Fibroblast of lung (primary cell): ENCODE results near the gene GPR25. TPM values are rescaled to one million over a fixed set of nuclear protein-coding genes. Genes with fewer than 3 reads are reported as not detected.

Experiments
- DNase-seq, 2 donors: peaks; one replicate each; pipeline versions ENCODE4 v3.0.0 to v3.0.0-alpha.2; 2010; ENCODE audit warnings: low read depth in 2 of 2
- H2AFZ ChIP-seq: 2 replicates; pipeline ENCODE4 v1.5.1; 2012; ENCODE audit warnings: low read length, control low read depth, inconsistent platforms
- H3K27ac ChIP-seq: 2 replicates; pipeline ENCODE4 v1.5.1; 2011; ENCODE audit warnings: low read length, control low read depth; ENCODE audit not compliant: insufficient read depth
- H3K27me3 ChIP-seq: 2 replicates; pipeline ENCODE4 v1.5.1; 2011; ENCODE audit warnings: mild to moderate bottlenecking, low read length; ENCODE audit not compliant: control insufficient read depth, insufficient read depth
- H3K36me3 ChIP-seq: 2 replicates; pipeline ENCODE4 v1.5.1; 2011; ENCODE audit warnings: low read length; ENCODE audit not compliant: control insufficient read depth, insufficient read depth
- H3K4me1 ChIP-seq: 2 replicates; pipeline ENCODE4 v1.5.1; 2011; ENCODE audit warnings: low read length; ENCODE audit not compliant: control insufficient read depth, insufficient read depth; ENCODE audit errors: extremely low read depth
- H3K4me2 ChIP-seq: 2 replicates; pipeline ENCODE4 v1.5.1; 2011; ENCODE audit warnings: low read length, control low read depth; ENCODE audit not compliant: insufficient read depth; ENCODE audit errors: extremely low read depth
- H3K4me3 ChIP-seq, 4 experiments: fragments of 200-600 bp in 1 of 4; sonication (generic) in 1 of 4; replicated peaks in 1 of 4; 2 replicates each; pipeline ENCODE4 v1.5.1; 2011 to 2016; ENCODE audit warnings: low read length in 4 of 4, low read depth in 3 of 4, mild to moderate bottlenecking in 3 of 4, control low read depth in 2 of 4, inconsistent platforms in 1 of 4, mixed read lengths in 1 of 4; ENCODE audit not compliant: insufficient read depth in 1 of 4; ENCODE audit errors: control extremely low read depth in 1 of 4
- H3K79me2 ChIP-seq: 2 replicates; pipeline ENCODE4 v1.5.1; 2012; ENCODE audit warnings: mild to moderate bottlenecking, low read length, inconsistent platforms; ENCODE audit not compliant: control insufficient read depth, insufficient read depth
- H3K9ac ChIP-seq: 2 replicates; pipeline ENCODE4 v1.5.1; 2011; ENCODE audit warnings: mild to moderate bottlenecking, low read length, control low read depth; ENCODE audit not compliant: insufficient read depth
- H3K9me3 ChIP-seq: 2 replicates; pipeline ENCODE4 v1.5.1; 2012; ENCODE audit warnings: low read depth, low read length; ENCODE audit not compliant: control insufficient read depth, insufficient read depth
- H4K20me1 ChIP-seq: 2 replicates; pipeline ENCODE4 v1.5.1; 2011; ENCODE audit warnings: low read length; ENCODE audit not compliant: control insufficient read depth, insufficient read depth; ENCODE audit errors: extremely low read depth
- CTCF ChIP-seq, 2 donors: IDR thresholded peaks in 1 of 2; conservative IDR thresholded peaks in 1 of 2; 1 replicate in 1 of 2; 2 replicates in 1 of 2; pipeline ENCODE4 v1.5.1; 2011 to 2012; ENCODE audit warnings: low read length in 2 of 2, control low read depth in 1 of 2, inconsistent platforms in 1 of 2, low read depth in 1 of 2, mild to moderate bottlenecking in 1 of 2
- EZH2 ChIP-seq: IDR thresholded peaks from 2 replicates; pipeline ENCODE4 v1.5.1; 2012; ENCODE audit warnings: low read length, control low read depth, mild to moderate bottlenecking; ENCODE audit errors: missing control alignments
- polyA plus RNA-seq, 2 donors: library from polyadenylated mRNA; depleted of rRNA in 1 of 2; stranded (reverse) in 1 of 2; unstranded in 1 of 2; fragments of >200 nt; gene quantifications; 2 replicates each; pipeline ENCODE4 v1.2.1, GENCODE V29; 2011 to 2012; ENCODE audit warnings: missing spikeins in 1 of 2
- total RNA-seq: library from RNA; depleted of rRNA; stranded (reverse); fragments of >200 nt; gene quantifications from 2 replicates; pipeline ENCODE4 v1.2.1, GENCODE V29; 2014

The GPR25 gene
- total and polyA plus RNA-seq, 2 donors (not counting 1 experiment from before 2014, with no cell fraction given), result not detected

DNA sequence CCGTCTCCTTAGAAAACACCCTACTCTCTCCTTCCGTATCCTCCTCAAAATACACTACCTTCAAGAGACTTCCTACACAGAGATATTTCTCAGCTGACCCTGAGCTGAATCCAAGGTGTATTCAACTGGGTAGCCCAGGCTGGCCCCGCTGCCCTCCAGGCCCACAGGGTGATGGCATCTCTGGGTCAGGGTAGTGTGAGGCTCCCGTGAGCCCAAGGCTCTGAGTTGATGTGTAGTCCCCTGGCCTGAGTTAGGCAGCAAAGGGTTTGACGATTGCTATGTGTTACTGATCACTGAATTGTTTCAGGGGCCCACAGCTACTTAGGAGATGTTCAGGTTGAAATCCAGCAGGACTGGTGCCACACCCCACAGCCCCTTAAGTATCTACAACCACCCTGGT, 28.6 kb downstream of the GPR25 start:
- Histone ChIP-seq H3K9me3 (no peaks in the 10 kb centered on the region), H3K27ac (no peak overlapping the region), H3K4me1 (no peaks in the 10 kb centered on the region)

DNA sequence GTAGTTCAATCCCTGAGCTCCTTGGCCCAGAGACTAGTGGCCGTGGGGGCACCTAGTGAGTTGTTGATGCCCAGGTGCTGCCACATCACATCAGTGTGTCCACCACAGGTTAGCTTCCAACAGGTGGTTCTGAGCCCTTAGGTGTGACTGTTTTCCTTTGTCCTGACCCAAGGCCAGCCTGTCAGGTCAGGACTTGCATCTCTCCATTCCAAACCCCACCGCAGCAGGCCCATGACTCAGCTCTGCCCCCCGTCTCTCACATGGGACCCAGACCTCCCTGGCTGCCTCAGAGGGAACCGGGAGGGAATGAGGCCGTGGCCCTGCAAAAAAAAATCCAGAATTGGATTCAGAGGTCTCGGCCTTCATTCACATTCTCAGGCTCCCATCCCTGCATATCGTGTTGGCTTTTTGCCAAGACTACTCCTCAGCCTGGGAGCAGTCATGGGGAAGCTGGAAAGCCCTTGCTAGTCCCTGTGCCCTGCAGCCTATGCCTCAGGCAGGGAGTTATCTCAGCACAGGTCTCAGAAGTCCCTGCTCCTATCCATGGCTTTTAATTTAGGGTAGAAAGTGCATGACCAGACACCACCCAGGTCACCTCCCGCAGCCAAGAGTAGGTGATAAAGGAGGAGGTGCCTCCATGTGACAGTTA, 29.1 kb downstream of the GPR25 start:
- Histone ChIP-seq H2AFZ (no peak overlapping the region), H3K4me2 (no peak overlapping the region), H3K4me3 (no peak overlapping the region), H3K4me1 (no peaks in the 10 kb centered on the region), H3K27me3 (peaks cover 5% of the 10 kb centered on the region), H3K27ac (no peak overlapping the region), H4K20me1 (no peaks in the 10 kb centered on the region), H3K79me2 (no peaks in the 10 kb centered on the region), H3K36me3 (no peaks in the 10 kb centered on the region), H3K9me3 (no peaks in the 10 kb centered on the region), H3K9ac (no peak overlapping the region)
- TF ChIP-seq EZH2 (no peak), CTCF (conservative IDR thresholded peaks at IDR 0.05 in 1 of 2, IDR thresholded peaks at IDR 0.05 in 1 of 2; ENCODE audit: low read depth in 1 of 2, low read length in 2 of 2) (no peak)
- DNase-seq, result no peak

More for the DNA sequence above, 28.6 kb downstream of the GPR25 start:
- no peak overlapping the region for H3K4me2 ChIP-seq
- no peaks in the 10 kb centered on the region for H3K79me2 ChIP-seq
- H3K36me3 ChIP-seq, result no peaks in the 10 kb centered on the region
- DNase-seq, result no peak
- no peak overlapping the region for H3K4me3 ChIP-seq
- no peaks in the 10 kb centered on the region for H4K20me1 ChIP-seq
- no peak overlapping the region for H3K9ac ChIP-seq
- no peak for TF ChIP-seq EZH2
- no peak for TF ChIP-seq CTCF (conservative IDR thresholded peaks at IDR 0.05 in 1 of 2, IDR thresholded peaks at IDR 0.05 in 1 of 2; ENCODE audit: low read depth in 1 of 2, low read length in 2 of 2)
- H3K27me3 ChIP-seq, result peaks cover 5% of the 10 kb centered on the region
- H2AFZ ChIP-seq, result no peak overlapping the region

DNA sequence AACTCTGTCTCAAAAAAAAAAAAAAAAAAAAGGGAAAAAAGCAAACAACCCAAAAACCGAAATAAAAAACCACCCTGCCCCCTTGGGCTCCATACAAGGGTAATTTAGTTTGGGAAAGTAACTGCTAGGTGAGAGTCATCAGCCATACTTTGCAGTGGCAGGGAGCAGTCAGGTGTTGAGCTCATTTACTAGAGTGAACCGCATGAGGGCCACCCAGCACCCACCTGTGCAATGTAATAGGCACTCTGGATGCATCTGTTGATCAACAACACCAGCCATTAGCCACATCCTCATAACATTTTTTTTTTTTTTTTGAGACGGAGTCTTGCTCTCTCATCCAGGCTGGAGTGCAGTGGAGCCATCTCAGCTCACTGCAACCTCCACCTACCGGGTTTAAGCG, 31.0 kb downstream of the GPR25 start:
- H3K4me3 ChIP-seq, result no peak overlapping the region
- no peaks in the 10 kb centered on the region for H3K79me2 ChIP-seq
- H3K36me3 ChIP-seq, result no peaks in the 10 kb centered on the region
- no peak overlapping the region for H3K9ac ChIP-seq
- no peak overlapping the region for H3K4me2 ChIP-seq
- H3K4me1 ChIP-seq, result no peaks in the 10 kb centered on the region
- DNase-seq, result no peak
- H3K9me3 ChIP-seq, result no peaks in the 10 kb centered on the region
- H3K27ac ChIP-seq, result no peak overlapping the region
- no peaks in the 10 kb centered on the region for H4K20me1 ChIP-seq
- H2AFZ ChIP-seq, result no peak overlapping the region
- no peak for TF ChIP-seq CTCF (conservative IDR thresholded peaks at IDR 0.05 in 1 of 2, IDR thresholded peaks at IDR 0.05 in 1 of 2; ENCODE audit: low read depth in 1 of 2, low read length in 2 of 2)
- TF ChIP-seq EZH2, result no peak
- peaks cover 5% of the 10 kb centered on the region for H3K27me3 ChIP-seq
